Stimulated activated CD4-positive, alpha-beta T cell treated with anti-CD3 and anti-CD28 coated beads, Interleukin-4, amount 100 ng/mL, for 48 hours (primary cell): ENCODE results near the gene ZBTB48.
"Not testable (repeated sequence)": the region's sequence is repeated elsewhere in the genome, so short reads cannot be mapped to it uniquely, and the experiment has no call there.

Experiments
- DNase-seq, 2 donors: peaks; one replicate each; pipeline ENCODE4 v3.0.0-alpha.2; 2020; ENCODE audit warnings: low read depth in 2 of 2

ZBTB48 gene

GRCh38 chr1:6579374-6580118 lies at the start of gene ZBTB48:
Gene ZBTB48, plus strand, starts transcription at chr1:6579994. Its CDS starts 616 bp downstream, at chr1:6580610.
- DNase-seq, result peak; percentile 95 to 97

GRCh38 chr1:6530504-6531160 lies 49.2 kb upstream of the ZBTB48 start:
- no peak for DNase-seq

GRCh38 chr1:6531996-6532395 lies 47.8 kb upstream of the ZBTB48 start:
- no peak for DNase-seq

- no peak for DNase-seq
Observed at GRCh38 chr1:6534248-6534822, 45.5 kb upstream of the ZBTB48 start.

GRCh38 chr1:6535214-6535613 lies 44.6 kb upstream of the ZBTB48 start:
- no peak for DNase-seq

- DNase-seq, result no peak
Observed at GRCh38 chr1:6536291-6536690, 43.5 kb upstream of the ZBTB48 start.

- DNase-seq, result no peak
Observed at GRCh38 chr1:6538956-6539355, 40.8 kb upstream of the ZBTB48 start.

GRCh38 chr1:6544831-6545230 lies 35.0 kb upstream of the ZBTB48 start:
- no peak for DNase-seq

- no peak for DNase-seq
Observed at GRCh38 chr1:6545276-6546112, 34.3 kb upstream of the ZBTB48 start.

- DNase-seq, result no peak
Observed at GRCh38 chr1:6546326-6546725, 33.5 kb upstream of the ZBTB48 start.

- no peak for DNase-seq
Observed at GRCh38 chr1:6547301-6547700, 32.5 kb upstream of the ZBTB48 start.

GRCh38 chr1:6554031-6554906 lies 25.5 kb upstream of the ZBTB48 start, which contains the start of gene NOL9:
Gene NOL9, minus strand, starts transcription at chr1:6554513. Its CDS starts 11 bp downstream, at chr1:6554502.
- peak; percentile 92 to 93 for DNase-seq

- no peak for DNase-seq
Observed at GRCh38 chr1:6554907-6555778, 24.7 kb upstream of the ZBTB48 start, which contains the start of gene TAS1R1. Gene TAS1R1, plus strand, starts transcription at chr1:6555307. Its CDS starts 67 bp downstream, at chr1:6555374.

GRCh38 chr1:6557597-6557996 lies 22.2 kb upstream of the ZBTB48 start:
- DNase-seq, result no peak

- not testable (repeated sequence) for DNase-seq
Observed at GRCh38 chr1:6559161-6559560, 20.6 kb upstream of the ZBTB48 start.

GRCh38 chr1:6560267-6560666 lies 19.5 kb upstream of the ZBTB48 start:
- DNase-seq, result no peak

- no peak for DNase-seq
Observed at GRCh38 chr1:6569033-6569432, 10.8 kb upstream of the ZBTB48 start.

GRCh38 chr1:6570100-6570499 lies 9.7 kb upstream of the ZBTB48 start:
- no peak for DNase-seq

- no peak for DNase-seq
Observed at GRCh38 chr1:6570987-6571386, 8.8 kb upstream of the ZBTB48 start.
